H1 (cell line): Measurements from ENCODE around the gene PAIP2. TPM values are rescaled to one million over a fixed set of nuclear protein-coding genes. Genes with fewer than 3 reads are reported as not detected.

ENCODE experiments used
- CTCF ChIA-PET: fragments of 300-600 bp; sonication (Branson Sonifier 250); formaldehyde crosslinking; loops from one replicate; lab custom pipeline; 2021; ENCODE audit not compliant: partially characterized antibody; lab: Charles Lee
- POLR2A ChIA-PET: fragments of 300-600 bp; sonication (Branson Sonifier 250); formaldehyde crosslinking; loops from one replicate; lab custom pipeline; 2021; ENCODE audit warnings: inconsistent platforms; ENCODE audit not compliant: partially characterized antibody; lab: Charles Lee
- DNase-seq, 2 experiments: peaks; one replicate each; pipeline versions ENCODE4 v3.0.0 to v3.0.0-alpha.2; 2010 to 2022; ENCODE audit warnings: low spot score in 2 of 2, low read depth in 1 of 2, mixed read lengths in 1 of 2
- FAIRE-seq: peaks from 2 replicates; lab custom pipeline; 2011; peaks lifted over from hg19 to GRCh38; lab: Jason Lieb, UNC
- H2AFZ ChIP-seq: 2 replicates; pipeline ENCODE4 v1.8.1; 2012; ENCODE audit warnings: low read length, inconsistent platforms
- H2AK5ac ChIP-seq: 2 replicates; pipeline ENCODE4 v1.6.1; 2013; ENCODE audit warnings: low read depth, low read length
- H2BK120ac ChIP-seq: replicated peaks from 2 replicates; pipeline ENCODE3; 2013; ENCODE audit warnings: low read depth, low read length, inconsistent platforms
- H2BK12ac ChIP-seq: 2 replicates; pipeline ENCODE4 v1.6.1; 2013; ENCODE audit warnings: low read depth, low read length
- H2BK15ac ChIP-seq: 2 replicates; pipeline ENCODE4 v1.6.1; 2013; ENCODE audit warnings: low read length
- H2BK20ac ChIP-seq: 2 replicates; pipeline ENCODE4 v1.6.1; 2013; ENCODE audit warnings: low read length
- H2BK5ac ChIP-seq: 2 replicates; pipeline ENCODE4 v1.6.1; 2013; ENCODE audit warnings: low read depth, low read length
- H3K14ac ChIP-seq: 2 replicates; pipeline ENCODE4 v1.6.1; 2013; ENCODE audit warnings: inconsistent platforms; ENCODE audit not compliant: insufficient read length
- H3K18ac ChIP-seq: 2 replicates; pipeline ENCODE4 v1.6.1; 2013; ENCODE audit warnings: low read length; ENCODE audit errors: extremely low read depth
- H3K23ac ChIP-seq: 2 replicates; pipeline ENCODE4 v1.6.1; 2013; ENCODE audit warnings: inconsistent platforms; ENCODE audit not compliant: insufficient read length
- H3K23me2 ChIP-seq: 2 replicates; pipeline ENCODE4 v1.6.1; 2013; ENCODE audit warnings: low read depth, low read length
- H3K27ac ChIP-seq: 2 replicates; pipeline ENCODE4 v1.6.1; 2011; ENCODE audit warnings: low read depth, low read length, inconsistent platforms
- H3K27me3 ChIP-seq, 4 experiments: replicated peaks in 1 of 4; 1 replicate in 1 of 4; 2 replicates in 3 of 4; pipeline versions ENCODE4 v1.6.1 to v1.8.1; 2011 to 2013; ENCODE audit warnings: low read length in 3 of 4, mild to moderate bottlenecking in 3 of 4, inconsistent platforms in 2 of 4, mixed read lengths in 2 of 4, moderate library complexity in 1 of 4; ENCODE audit not compliant: control insufficient read depth in 3 of 4, insufficient read depth in 3 of 4; ENCODE audit errors: extremely low read depth in 1 of 4
- H3K36me3 ChIP-seq, 4 experiments: 2 replicates each; pipeline versions ENCODE4 v1.6.1 to v1.8.1; 2011 to 2013; ENCODE audit warnings: mild to moderate bottlenecking in 4 of 4, low read length in 3 of 4, moderate library complexity in 2 of 4, control low read depth in 1 of 4, inconsistent platforms in 1 of 4; ENCODE audit not compliant: insufficient read depth in 4 of 4, control insufficient read depth in 2 of 4
- H3K4ac ChIP-seq: replicated peaks from 2 replicates; pipeline ENCODE3; 2013; ENCODE audit warnings: low read length, low read depth, mixed read lengths, inconsistent platforms; ENCODE audit not compliant: insufficient read length
- H3K4me1 ChIP-seq, 4 experiments: replicated peaks in 1 of 4; 1 replicate in 1 of 4; 2 replicates in 3 of 4; pipeline versions ENCODE4 v1.6.1 to v1.8.1; 2011 to 2013; ENCODE audit warnings: low read length in 3 of 4, inconsistent platforms in 2 of 4, mixed read lengths in 1 of 4; ENCODE audit not compliant: insufficient read depth in 4 of 4, control insufficient read depth in 3 of 4
- H3K4me2 ChIP-seq, 2 experiments: 2 replicates each; pipeline versions ENCODE4 v1.6.1 to v1.8.1; 2011 to 2013; ENCODE audit warnings: low read depth in 2 of 2, low read length in 2 of 2, control low read depth in 1 of 2, inconsistent platforms in 1 of 2, mild to moderate bottlenecking in 1 of 2; ENCODE audit not compliant: insufficient read depth in 1 of 2
- H3K4me3 ChIP-seq, 4 experiments: fragments of 200-600, 300-600 bp in 1 of 4; sonication (generic), shearing (Covaris generic), sonication (Bioruptor Twin) in 1 of 4; 2 replicates each; pipeline versions ENCODE4 v1.5.1 to v1.8.1; 2011 to 2016; ENCODE audit warnings: low read length in 4 of 4, low read depth in 3 of 4, control low read depth in 2 of 4, inconsistent platforms in 2 of 4, mild to moderate bottlenecking in 2 of 4, mixed read lengths in 1 of 4, moderate library complexity in 1 of 4; ENCODE audit not compliant: insufficient read depth in 2 of 4; ENCODE audit errors: extremely low read depth in 1 of 4
- H3K56ac ChIP-seq: replicated peaks from 2 replicates; pipeline ENCODE3; 2013; ENCODE audit warnings: low read depth, mild to moderate bottlenecking, mixed read lengths, low read length, inconsistent platforms; ENCODE audit not compliant: insufficient read length
- H3K79me1 ChIP-seq: 2 replicates; pipeline ENCODE4 v1.6.1; 2013; ENCODE audit warnings: low read depth, low read length, control low read depth
- H3K79me2 ChIP-seq, 2 experiments: 2 replicates each; pipeline versions ENCODE4 v1.6.1 to v1.8.1; 2012 to 2013; ENCODE audit warnings: low read length in 2 of 2, mild to moderate bottlenecking in 2 of 2, inconsistent platforms in 1 of 2; ENCODE audit not compliant: insufficient read depth in 2 of 2, control insufficient read depth in 1 of 2
- H3K9ac ChIP-seq, 4 experiments: replicated peaks in 1 of 4; 1 replicate in 1 of 4; 2 replicates in 3 of 4; pipeline versions ENCODE4 v1.6.1 to v1.8.1; 2011 to 2013; ENCODE audit warnings: low read depth in 3 of 4, low read length in 3 of 4, control low read depth in 2 of 4, mild to moderate bottlenecking in 2 of 4, moderate library complexity in 2 of 4, inconsistent platforms in 1 of 4; ENCODE audit errors: extremely low read depth in 1 of 4
- H3K9me3 ChIP-seq, 2 experiments: 2 replicates each; pipeline versions ENCODE4 v1.6.1 to v1.8.1; 2012 to 2013; ENCODE audit warnings: mild to moderate bottlenecking in 2 of 2, moderate library complexity in 2 of 2, control low read depth in 1 of 2, inconsistent platforms in 1 of 2, low read depth in 1 of 2, low read length in 1 of 2, mixed read lengths in 1 of 2; ENCODE audit not compliant: insufficient read depth in 2 of 2
- H4K20me1 ChIP-seq, 2 experiments: replicated peaks in 1 of 2; 2 replicates each; pipeline versions ENCODE3 to v1.8.1; 2011 to 2013; ENCODE audit warnings: inconsistent platforms in 2 of 2, low read length in 2 of 2, mild to moderate bottlenecking in 1 of 2; ENCODE audit not compliant: insufficient read depth in 2 of 2, control insufficient read depth in 1 of 2
- H4K5ac ChIP-seq: 2 replicates; pipeline ENCODE4 v1.6.1; 2013; ENCODE audit warnings: low read length, low read depth, mixed read lengths, inconsistent platforms; ENCODE audit not compliant: insufficient read length
- H4K8ac ChIP-seq: 2 replicates; pipeline ENCODE4 v1.8.0; 2013; ENCODE audit warnings: mild to moderate bottlenecking, moderate library complexity, low read length, inconsistent platforms; ENCODE audit not compliant: insufficient read depth; ENCODE audit errors: extremely low read depth
- H4K91ac ChIP-seq: replicated peaks from 2 replicates; pipeline ENCODE3; 2013; ENCODE audit warnings: low read length, mixed read lengths, inconsistent platforms; ENCODE audit not compliant: insufficient read length
- KDM1A ChIP-seq: fragments of 200-600, 300-600 bp; sonication (generic); IDR thresholded peaks from 2 replicates; pipeline ENCODE4 v1.7.1; 2016; ENCODE audit warnings: mild to moderate bottlenecking, low read length, borderline replicate concordance
- USF2 ChIP-seq: IDR thresholded peaks from 2 replicates; pipeline ENCODE4 v1.6.1; 2011; ENCODE audit warnings: low read length, improper control_type of control experiment
- WGBS, 2 experiments: shearing (Covaris generic) in 1 of 2; methylation state at CpG; one replicate each; pipeline versions ENCODE4 v1.1.6 to v1.1.7; 2013 to 2015; ENCODE audit warnings: low lambda C conversion rate in 2 of 2, mixed read lengths in 2 of 2, inconsistent platforms in 1 of 2, low coverage in 1 of 2, missing lambda C conversion rate in 1 of 2; ENCODE audit not compliant: insufficient replicate concordance in 2 of 2, insufficient coverage in 1 of 2, insufficient read length in 1 of 2; ENCODE audit errors: extremely low coverage in 1 of 2, missing lambda C conversion rate in 1 of 2; 5-methylcytosine and 5-hydroxymethylcytosine counted together
- polyA plus RNA-seq, 7 experiments: library from polyadenylated mRNA; depleted of rRNA in 3 of 7; stranded (reverse) in 5 of 7; unstranded in 2 of 7; fragments of >200 nt in 5 of 7; fragments of 200-250 nt in 2 of 7; gene quantifications; 1 replicate in 5 of 7; 2 replicates in 1 of 7; 4 replicates in 1 of 7; pipeline versions ENCODE4 v1.2.1 to v1.2.3, GENCODE V29; 2011 to 2013; ENCODE audit warnings: missing spikeins in 2 of 7, mixed read lengths in 2 of 7
- total RNA-seq: library from RNA; stranded (reverse); fragmentation: NEBNext Ultra II Directional; extraction: Animal tissue kit (Norgen Biotek cat#: 25700); gene quantifications from 2 replicates; pipeline ENCODE4 v1.2.1, GENCODE V29; 2021

PAIP2 gene
- total and polyA plus RNA-seq, 2 of the 8 experiments (the other 6 are each of a cell fraction or from before 2014, with no cell fraction given) = 87.6 to 162 TPM

- ChIA-PET POLR2A (interaction anchor here (0.6 to 1.1 kb wide), 2 partner anchors 8 to 43 kb away, joined by 3 read pairs; partner anchors contain the start of gene PAIP2), CTCF (interaction anchor here (1.2 kb wide), 1 partner anchor 251 kb away, joined by 3 read pairs; no protein-coding TSS in a partner anchor)
- H3K4me2 ChIP-seq = no peak overlapping the region
- 85% methylated on average over 9 of the region's 9 CpGs; no CpG with 5 or more reads in 1 of the 2 experiments for WGBS, 2 experiments
- no peak overlapping the region for H3K9ac ChIP-seq
- H3K27ac ChIP-seq = no peak overlapping the region
- no peaks in the 10 kb centered on the region for H3K36me3 ChIP-seq
- DNase-seq (no peak), FAIRE-seq (no peak)
- no peak overlapping the region for H3K23ac ChIP-seq
- no peak overlapping the region for H3K18ac ChIP-seq
- H3K14ac ChIP-seq = no peak overlapping the region
- TF ChIP-seq KDM1A = no peak
- no peak for TF ChIP-seq USF2
- H4K8ac ChIP-seq = no peak overlapping the region
- H2BK5ac ChIP-seq = no peak overlapping the region
- no peak overlapping the region for H2BK120ac ChIP-seq
- no peak overlapping the region for H3K56ac ChIP-seq
- H2BK15ac ChIP-seq = no peak overlapping the region
- no peak overlapping the region for H2AK5ac ChIP-seq
- no peak overlapping the region for H2AFZ ChIP-seq
- no peak overlapping the region for H4K5ac ChIP-seq
- no peaks in the 10 kb centered on the region for H3K27me3 ChIP-seq
- no peak overlapping the region for H2BK12ac ChIP-seq
- no peak overlapping the region for H3K4me3 ChIP-seq
- no peaks in the 10 kb centered on the region for H3K9me3 ChIP-seq
- H4K91ac ChIP-seq = no peak overlapping the region
- H3K79me1 ChIP-seq = no peaks in the 10 kb centered on the region; the same call in 1 of the 2 replicates
- peaks cover 3 to 12% (median 10%) of the 10 kb centered on the region in 4 experiments for H3K4me1 ChIP-seq
- H2BK20ac ChIP-seq = no peak overlapping the region
- no peak overlapping the region for H3K4ac ChIP-seq
- H3K23me2 ChIP-seq = no peaks in the 10 kb centered on the region
- H4K20me1 ChIP-seq = peaks cover 0 to 2% of the 10 kb centered on the region in 2 experiments
- no peaks in the 10 kb centered on the region for H3K79me2 ChIP-seq
These were observed 43.0 kb downstream of the PAIP2 start for GRCh38 chr5:139384591-139385051.
